Epidermal melanocyte (primary cell): Measurements from ENCODE around the gene PITPNM3.
"Not testable (repeated sequence)": the region's sequence is repeated elsewhere in the genome, so short reads cannot be mapped to it uniquely, and the experiment has no call there.

Experiments used
- DNase-seq: peaks from one replicate; pipeline ENCODE4 v3.0.0; 2011; ENCODE audit warnings: low spot score; ENCODE audit not compliant: insufficient read length

Gene PITPNM3

DNA sequence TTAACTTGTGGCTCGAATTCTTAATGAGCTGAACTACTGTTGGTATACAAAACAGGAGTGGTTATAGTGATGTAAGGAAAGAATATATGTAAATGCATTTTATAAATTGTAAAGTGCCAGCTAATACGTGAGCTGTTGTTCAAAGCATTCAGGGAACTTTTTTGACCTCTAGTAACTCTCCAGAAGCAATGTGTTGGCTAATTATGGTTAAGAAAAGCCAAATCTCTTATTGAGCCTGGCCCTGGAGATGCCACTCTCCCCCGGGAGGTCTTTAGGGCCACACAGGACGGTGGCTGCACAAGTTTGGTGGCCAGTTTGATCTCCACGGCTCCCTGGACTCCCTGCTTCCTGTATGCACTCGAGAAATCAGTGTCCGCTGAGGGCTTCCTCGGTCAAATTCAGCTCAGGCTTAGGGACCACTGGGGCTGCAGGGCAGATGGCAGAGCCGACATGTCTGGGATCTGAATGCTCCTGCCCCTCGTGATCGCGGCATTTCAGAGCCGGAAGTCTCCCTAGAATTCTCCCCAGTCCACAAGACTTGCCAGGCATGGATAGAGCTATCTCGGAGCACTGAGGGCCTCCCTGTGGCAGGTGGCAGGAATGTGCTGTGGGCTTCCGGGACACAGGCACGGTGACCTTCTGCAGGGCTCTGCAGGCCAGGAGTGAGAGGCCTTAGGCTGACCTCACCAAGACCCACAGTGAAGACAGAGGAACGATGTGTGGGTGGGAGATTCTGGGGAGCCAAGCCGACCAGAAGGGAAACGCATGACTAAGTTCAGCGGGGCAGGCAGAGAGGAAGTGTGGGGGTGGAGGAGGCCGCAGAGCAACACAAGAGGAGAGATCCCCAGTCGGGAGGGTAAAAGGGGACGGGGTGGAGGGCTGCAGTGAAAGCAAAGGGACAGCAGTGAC is 18.6 kb upstream of the PITPNM3 start:
- DNase-seq, result no peak

DNA sequence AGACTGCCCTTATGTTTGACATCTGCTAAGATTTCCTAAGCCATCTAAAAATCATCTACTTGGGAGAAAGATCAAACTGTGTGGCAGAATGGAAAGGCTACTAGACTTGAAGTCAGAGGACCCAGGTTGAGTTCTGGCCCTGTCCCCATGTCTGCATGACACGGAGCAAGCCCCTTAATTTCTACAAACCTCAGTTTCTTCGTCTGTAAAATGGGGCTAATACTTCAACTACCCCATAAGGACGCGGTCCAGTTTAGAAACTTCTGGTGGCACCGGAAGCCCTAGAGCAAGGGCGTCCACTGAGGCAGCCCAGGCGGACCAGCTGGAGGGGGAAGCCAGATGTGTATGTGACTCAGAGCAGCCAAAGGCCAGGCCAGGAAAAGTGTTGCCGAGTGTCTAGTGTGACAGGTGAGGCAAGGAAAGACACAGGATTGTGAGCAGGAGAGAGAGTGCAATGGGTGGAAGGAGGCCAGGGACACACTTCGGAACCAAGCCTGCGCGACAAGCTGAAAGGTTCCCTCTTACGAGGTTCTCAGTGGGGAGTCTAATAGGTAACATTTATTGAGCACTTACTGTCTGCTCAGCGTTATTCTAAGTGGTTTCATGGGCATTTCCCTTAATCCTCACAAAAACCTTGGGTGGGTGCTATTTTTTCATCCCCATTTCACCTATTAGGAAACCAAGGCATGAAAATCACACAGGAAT is 17.8 kb upstream of the PITPNM3 start:
- DNase-seq, result no peak

GRCh38 chr17:6573495-6573894 is 17.1 kb upstream of the PITPNM3 start:
- not testable (repeated sequence) for DNase-seq

DNA sequence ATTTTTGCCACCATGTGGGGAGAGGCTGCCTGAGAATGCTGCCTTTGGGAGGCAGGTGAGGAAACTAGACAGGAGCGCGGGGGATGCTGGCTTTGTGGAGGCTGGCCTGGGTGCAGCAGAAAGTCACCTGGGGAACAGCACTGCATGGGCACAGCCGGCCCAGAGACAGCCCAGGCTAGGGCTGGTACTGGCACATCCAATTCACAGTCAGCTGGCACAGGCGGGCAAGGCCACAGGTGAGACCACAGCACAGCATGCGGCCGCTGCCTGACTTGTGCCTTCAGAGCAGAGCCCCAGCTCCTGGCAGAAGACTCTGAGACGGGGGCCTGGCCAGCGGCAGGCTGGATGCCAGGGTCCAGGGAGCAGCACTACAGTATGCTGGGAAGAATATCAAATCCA is 16.6 kb upstream of the PITPNM3 start:
- no peak for DNase-seq

DNA sequence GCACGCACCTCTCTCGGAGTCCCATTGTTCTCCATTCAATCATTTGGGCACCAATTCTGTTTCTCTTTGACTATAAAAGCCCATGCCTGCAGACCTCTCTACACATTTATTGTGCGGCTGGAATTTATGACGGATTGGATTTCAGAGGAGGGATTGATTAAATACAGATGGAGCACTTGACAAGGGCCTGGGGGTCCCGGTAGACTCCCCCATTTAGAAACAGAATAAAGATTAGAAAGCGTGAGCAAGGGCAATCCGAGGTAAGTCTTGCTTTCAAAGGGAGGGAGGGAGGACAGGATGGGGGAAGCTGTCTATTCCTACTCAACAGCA is 15.1 kb upstream of the PITPNM3 start:
- DNase-seq, result no peak

- no peak for DNase-seq
These were observed 14.5 kb upstream of the PITPNM3 start for GRCh38 chr17:6570731-6571451.

- no peak for DNase-seq
These were observed 13.3 kb upstream of the PITPNM3 start for GRCh38 chr17:6569370-6570285.

- no peak for DNase-seq
These were observed 11.9 kb upstream of the PITPNM3 start for GRCh38 chr17:6568184-6568758.

DNA sequence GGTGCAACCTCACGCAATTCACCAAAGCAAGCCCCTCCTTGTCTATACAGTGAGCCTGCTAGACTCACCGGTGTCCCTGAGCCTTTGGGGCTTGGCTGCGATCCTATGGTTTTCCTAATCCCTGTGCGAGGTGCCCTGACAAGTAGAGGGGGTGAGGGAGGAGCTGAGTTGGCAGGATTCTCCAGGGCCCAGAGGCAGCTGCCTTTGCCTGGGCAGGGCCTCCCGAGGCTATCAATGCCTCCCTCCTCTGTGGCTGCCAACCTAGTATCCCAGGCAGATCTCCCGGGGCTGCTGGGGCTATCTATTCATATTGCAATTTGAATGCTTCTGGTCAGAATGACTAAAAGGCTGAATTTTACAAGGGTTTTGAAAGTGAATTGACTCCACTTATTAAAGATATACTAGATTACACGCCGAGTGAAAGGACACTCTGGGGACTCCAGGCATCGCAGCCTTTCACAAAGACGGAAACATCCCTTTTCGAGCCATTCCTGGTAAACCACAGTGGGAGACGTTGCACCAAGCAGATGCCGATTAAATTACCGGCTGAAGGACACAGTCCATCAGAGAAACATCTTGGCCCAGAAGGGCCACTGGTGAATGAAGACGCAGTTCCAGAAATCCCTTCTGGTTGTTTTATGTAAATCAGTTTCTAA is 11.3 kb upstream of the PITPNM3 start:
- no peak for DNase-seq

- no peak for DNase-seq
These were observed 5.1 kb upstream of the PITPNM3 start for GRCh38 chr17:6561446-6561845.

DNA sequence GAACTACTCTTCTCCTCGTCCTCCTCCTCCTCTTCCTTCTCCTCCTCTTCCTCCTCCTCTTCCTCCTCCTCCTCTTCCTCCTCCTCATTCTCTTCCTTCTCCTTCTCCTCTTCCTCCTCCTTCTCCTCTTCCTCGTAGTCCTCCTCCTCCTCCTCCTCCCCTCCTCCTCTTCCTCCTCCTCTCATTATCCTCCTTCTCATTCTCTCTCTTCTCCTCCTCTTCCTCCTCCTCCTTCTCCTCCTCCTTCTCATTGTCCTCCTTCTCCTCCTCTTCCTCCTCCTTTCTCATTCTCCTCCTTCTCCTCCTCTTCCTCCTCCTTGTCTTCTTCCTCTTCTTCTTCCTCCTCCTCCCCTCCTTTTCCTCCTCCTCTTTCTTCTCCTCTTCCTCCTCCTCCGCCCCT is 4.1 kb upstream of the PITPNM3 start:
- no peak for DNase-seq

DNA sequence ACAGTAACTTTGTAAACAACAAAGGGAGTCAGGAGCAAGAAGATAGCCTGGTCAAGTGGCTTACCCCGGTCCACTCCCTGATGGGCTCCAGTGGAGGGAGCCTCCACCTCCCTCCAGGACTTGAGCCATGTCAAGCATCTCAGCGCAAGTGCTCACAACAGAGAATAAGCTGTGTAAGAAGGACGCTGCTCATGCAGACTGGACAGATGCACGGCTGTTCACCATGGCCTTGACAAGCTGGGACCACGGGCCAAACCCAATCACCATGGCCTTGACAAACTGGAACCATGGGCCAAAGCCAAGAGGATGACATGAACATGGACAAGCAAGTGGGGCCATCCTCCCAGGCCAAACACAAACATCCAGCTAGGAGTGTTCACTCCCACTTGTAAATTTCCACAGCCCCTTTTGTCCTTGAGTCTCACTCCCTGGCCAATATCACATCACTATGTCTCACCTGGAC is 3.4 kb upstream of the PITPNM3 start:
- DNase-seq, result no peak

DNA sequence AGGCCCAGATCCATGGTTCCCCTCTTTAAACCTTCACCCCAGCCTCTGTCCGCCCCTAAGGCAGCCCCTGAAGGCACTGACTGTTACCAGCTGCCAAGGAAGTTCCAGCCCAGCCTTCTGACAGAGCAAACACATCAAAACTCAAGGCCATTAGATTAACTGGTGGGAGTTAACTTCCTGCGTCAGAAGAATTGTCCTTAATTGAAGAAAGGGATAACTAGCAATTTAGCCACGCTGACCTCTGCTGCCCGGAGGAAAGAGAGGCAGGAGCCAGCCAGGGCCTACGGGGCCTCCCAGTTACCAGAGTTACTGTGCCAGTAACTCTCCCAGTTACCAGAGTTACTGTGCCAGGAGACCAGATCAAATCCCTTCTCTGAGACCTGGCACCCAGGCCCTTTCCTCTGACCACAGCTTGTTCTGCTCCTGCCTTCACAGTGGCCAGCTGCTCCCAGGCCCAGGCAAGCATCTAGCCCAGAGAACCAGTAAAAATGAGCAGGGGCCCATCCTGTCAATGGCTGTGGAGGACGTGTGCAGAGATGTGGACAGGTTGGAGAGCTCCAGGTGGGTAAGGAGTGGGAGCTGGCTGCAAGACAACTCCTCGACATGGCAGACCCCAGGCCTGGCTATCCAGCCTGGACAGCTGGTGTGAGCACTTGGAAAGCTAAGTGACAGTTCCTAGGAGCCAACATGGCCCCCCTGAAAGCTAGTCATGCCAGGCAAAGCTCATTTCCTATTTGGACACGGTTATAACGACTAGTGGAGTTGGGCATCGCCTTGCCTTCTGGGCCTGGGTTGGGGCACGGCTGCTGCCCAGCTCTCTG is 2.8 kb upstream of the PITPNM3 start:
- DNase-seq, result no peak

- DNase-seq, result no peak
These were observed 1.9 kb upstream of the PITPNM3 start for GRCh38 chr17:6558276-6558675.

- DNase-seq, result no peak
These were observed 684 bp upstream of the PITPNM3 start for GRCh38 chr17:6557040-6557438.

DNA sequence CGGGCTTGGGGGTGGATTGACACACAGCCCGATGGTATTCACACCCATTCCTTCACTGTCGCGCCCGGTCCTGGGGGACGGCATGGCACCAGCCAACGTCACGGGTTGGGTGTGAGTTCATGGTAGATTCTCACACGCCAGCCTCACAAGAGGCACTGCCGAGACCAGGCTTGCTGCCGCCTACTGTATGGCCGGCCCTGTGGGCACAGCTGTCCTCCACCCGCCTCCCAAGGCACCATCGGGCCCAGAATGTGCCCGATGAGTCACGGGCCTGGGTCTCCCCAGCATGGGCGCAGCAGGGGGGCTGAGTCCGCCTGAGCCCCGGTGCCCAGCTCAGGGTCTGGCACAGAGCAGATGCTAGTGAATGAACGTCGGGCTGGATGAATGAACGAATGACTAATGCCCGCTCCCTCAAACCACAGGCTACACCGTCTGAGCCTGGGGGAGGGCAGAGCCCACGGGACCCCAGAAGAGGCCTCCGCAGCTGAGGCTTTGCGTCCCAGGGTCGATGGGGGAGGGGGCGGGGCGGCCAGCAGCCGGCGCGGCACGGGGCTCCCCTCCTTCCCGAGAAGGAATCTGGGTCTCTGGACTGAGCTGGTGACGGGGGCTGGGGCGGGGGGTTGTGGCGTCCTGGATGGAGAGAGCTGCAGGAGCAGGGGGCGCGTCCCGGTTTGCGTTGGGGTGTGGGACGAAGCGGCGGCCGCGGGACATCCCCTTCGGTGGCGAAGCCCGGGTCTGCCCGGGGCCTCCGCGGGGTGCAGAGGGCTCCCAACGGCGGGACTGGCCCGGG is 829 bp downstream of the PITPNM3 start:
- DNase-seq, result no peak

DNA sequence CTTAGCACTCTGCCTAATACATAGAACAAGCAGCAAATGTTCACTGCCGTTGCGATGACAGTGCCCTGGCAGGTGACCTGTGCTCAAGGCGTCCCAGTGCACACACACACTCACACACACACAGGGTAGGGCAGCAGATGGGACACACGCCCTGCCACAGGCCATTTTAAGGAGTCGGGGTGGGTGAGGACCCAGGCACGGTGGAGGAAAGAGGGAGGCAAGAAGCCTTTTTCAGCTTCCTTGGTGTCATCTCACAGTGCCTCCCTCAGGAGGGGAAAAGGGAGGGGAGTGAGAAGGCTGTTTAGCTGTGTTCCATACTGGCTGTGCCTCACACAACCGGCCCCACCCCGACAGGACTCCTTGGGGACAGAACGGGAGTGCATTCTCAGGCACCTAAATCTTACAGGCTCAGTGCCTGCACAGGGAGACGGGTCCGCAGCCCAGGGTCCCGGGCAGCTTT is 1.5 kb downstream of the PITPNM3 start:
- DNase-seq, result no peak

- DNase-seq, result no peak
These were observed 2.0 kb downstream of the PITPNM3 start for GRCh38 chr17:6554342-6554741.
